Activated T-helper 17 cell treated with anti-CD3 and anti-CD28 coated beads, Interleukin-2, amount 50 U/mL, for 72 hours (primary cell): Measurements from ENCODE around the gene GRAMD2A. TPM values are rescaled to one million over a fixed set of nuclear protein-coding genes. Genes with fewer than 3 reads are reported as not detected.

ENCODE experiments used
- ATAC-seq: fragments of 150-1000 bp; cut with Tn5 transposase; replicated peaks from 2 replicates; pipeline ENCODE4 v1.10.0; 2021; ENCODE audit warnings: mild to moderate bottlenecking, moderate library complexity
- H3K27ac Mint-ChIP-seq: one replicate; pipeline ENCODE4 v1.8.0; 2022; ENCODE audit warnings: mixed read lengths
- H3K27me3 Mint-ChIP-seq: one replicate; pipeline ENCODE4 v1.8.0; 2022; ENCODE audit warnings: mixed read lengths
- H3K36me3 Mint-ChIP-seq: one replicate; pipeline ENCODE4 v1.8.0; 2022; ENCODE audit warnings: low read depth, mild to moderate bottlenecking, mixed read lengths
- H3K4me1 Mint-ChIP-seq: one replicate; pipeline ENCODE4 v1.8.0; 2022; ENCODE audit warnings: mixed read lengths
- H3K4me3 Mint-ChIP-seq: one replicate; pipeline ENCODE4 v1.8.0; 2022; ENCODE audit warnings: mild to moderate bottlenecking, mixed read lengths
- H3K9me3 Mint-ChIP-seq: one replicate; pipeline ENCODE4 v1.8.0; 2022; ENCODE audit warnings: mixed read lengths
- total RNA-seq, 2 donors: library from RNA; stranded (reverse); gene quantifications; one replicate each; pipeline ENCODE4 v1.2.3, GENCODE V29; 2022

Gene GRAMD2A
- total RNA-seq, 2 donors from 2014 or later, result 0.50 TPM; not detected in 1

GRCh38 chr15:72170691-72171090 is 26.9 kb downstream of the GRAMD2A start:
- no peak for ATAC-seq
- Mint-ChIP-seq H3K36me3 (no peaks in the 10 kb centered on the region), H3K4me3 (no peak overlapping the region), H3K9me3 (no peaks in the 10 kb centered on the region), H3K4me1 (no peaks in the 10 kb centered on the region), H3K27me3 (peaks cover 7% of the 10 kb centered on the region), H3K27ac (no peak overlapping the region)

GRCh38 chr15:72169921-72170611 is 27.5 kb downstream of the GRAMD2A start:
- Mint-ChIP-seq H3K27ac (no peak overlapping the region), H3K36me3 (no peaks in the 10 kb centered on the region), H3K27me3 (peaks cover 1% of the 10 kb centered on the region), H3K9me3 (no peaks in the 10 kb centered on the region), H3K4me3 (no peak overlapping the region), H3K4me1 (no peaks in the 10 kb centered on the region)
- ATAC-seq, result no peak

GRCh38 chr15:72169236-72169920 is 28.2 kb downstream of the GRAMD2A start:
- no peak for ATAC-seq
- Mint-ChIP-seq H3K36me3 (no peaks in the 10 kb centered on the region), H3K9me3 (no peaks in the 10 kb centered on the region), H3K4me1 (no peaks in the 10 kb centered on the region), H3K27ac (no peak overlapping the region), H3K27me3 (no peaks in the 10 kb centered on the region), H3K4me3 (no peak overlapping the region)

- ATAC-seq, result no peak
- no peaks in the 10 kb centered on the region for H3K9me3 Mint-ChIP-seq
- no peaks in the 10 kb centered on the region for H3K36me3 Mint-ChIP-seq
- no peaks in the 10 kb centered on the region for H3K27me3 Mint-ChIP-seq
- no peak overlapping the region for H3K4me3 Mint-ChIP-seq
- no peak overlapping the region for H3K27ac Mint-ChIP-seq
- no peaks in the 10 kb centered on the region for H3K4me1 Mint-ChIP-seq
Observed at GRCh38 chr15:72168808-72169190, 28.8 kb downstream of the GRAMD2A start.

- H3K27ac Mint-ChIP-seq, result no peak overlapping the region
- peak; percentile 46 for ATAC-seq
- no peaks in the 10 kb centered on the region for H3K36me3 Mint-ChIP-seq
- no peaks in the 10 kb centered on the region for H3K27me3 Mint-ChIP-seq
- no peak overlapping the region for H3K4me3 Mint-ChIP-seq
- H3K4me1 Mint-ChIP-seq, result no peaks in the 10 kb centered on the region
- H3K9me3 Mint-ChIP-seq, result no peaks in the 10 kb centered on the region
Observed at GRCh38 chr15:72168131-72168807, 29.3 kb downstream of the GRAMD2A start.

GRCh38 chr15:72167445-72167844 is 30.1 kb downstream of the GRAMD2A start:
- Mint-ChIP-seq H3K4me3 (no peak overlapping the region), H3K27ac (no peak overlapping the region), H3K27me3 (no peaks in the 10 kb centered on the region), H3K9me3 (no peaks in the 10 kb centered on the region), H3K4me1 (no peaks in the 10 kb centered on the region), H3K36me3 (no peaks in the 10 kb centered on the region)
- no peak for ATAC-seq

- H3K4me3 Mint-ChIP-seq, result no peak overlapping the region
- ATAC-seq, result no peak
- H3K27ac Mint-ChIP-seq, result no peak overlapping the region
- H3K4me1 Mint-ChIP-seq, result no peaks in the 10 kb centered on the region
- no peaks in the 10 kb centered on the region for H3K27me3 Mint-ChIP-seq
- no peaks in the 10 kb centered on the region for H3K36me3 Mint-ChIP-seq
- no peaks in the 10 kb centered on the region for H3K9me3 Mint-ChIP-seq
Observed at GRCh38 chr15:72166716-72167417, 30.7 kb downstream of the GRAMD2A start.

- H3K27me3 Mint-ChIP-seq, result no peaks in the 10 kb centered on the region
- H3K27ac Mint-ChIP-seq, result no peak overlapping the region
- H3K4me3 Mint-ChIP-seq, result no peak overlapping the region
- H3K36me3 Mint-ChIP-seq, result no peaks in the 10 kb centered on the region
- no peaks in the 10 kb centered on the region for H3K9me3 Mint-ChIP-seq
- ATAC-seq, result no peak
- no peaks in the 10 kb centered on the region for H3K4me1 Mint-ChIP-seq
Observed at GRCh38 chr15:72163719-72164118, 33.9 kb downstream of the GRAMD2A start.

GRCh38 chr15:72162569-72162968 is 35.0 kb downstream of the GRAMD2A start:
- Mint-ChIP-seq H3K4me3 (no peak overlapping the region), H3K36me3 (no peaks in the 10 kb centered on the region)

GRCh38 chr15:72161361-72162132 is 36.0 kb downstream of the GRAMD2A start:
- Mint-ChIP-seq H3K9me3 (no peaks in the 10 kb centered on the region), H3K27ac (no peak overlapping the region), H3K4me3 (no peak overlapping the region), H3K27me3 (no peaks in the 10 kb centered on the region), H3K4me1 (no peaks in the 10 kb centered on the region), H3K36me3 (no peaks in the 10 kb centered on the region)
- no peak for ATAC-seq

More at GRCh38 chr15:72162569-72162968, 35.0 kb downstream of the GRAMD2A start:
- no peak for ATAC-seq
- no peaks in the 10 kb centered on the region for H3K9me3 Mint-ChIP-seq
- H3K4me1 Mint-ChIP-seq, result no peaks in the 10 kb centered on the region
- H3K27me3 Mint-ChIP-seq, result no peaks in the 10 kb centered on the region
- no peak overlapping the region for H3K27ac Mint-ChIP-seq

- no peak overlapping the region for H3K27ac Mint-ChIP-seq
- no peaks in the 10 kb centered on the region for H3K27me3 Mint-ChIP-seq
- H3K4me3 Mint-ChIP-seq, result no peak overlapping the region
- peaks cover 2% of the 10 kb centered on the region for H3K4me1 Mint-ChIP-seq
- no peak for ATAC-seq
- H3K9me3 Mint-ChIP-seq, result no peaks in the 10 kb centered on the region
- no peaks in the 10 kb centered on the region for H3K36me3 Mint-ChIP-seq
Observed at GRCh38 chr15:72160696-72161245, 36.8 kb downstream of the GRAMD2A start.

GRCh38 chr15:72156928-72157327 is 40.7 kb downstream of the GRAMD2A start:
- Mint-ChIP-seq H3K4me1 (peaks cover 5% of the 10 kb centered on the region), H3K27ac (no peak overlapping the region), H3K4me3 (no peak overlapping the region)

GRCh38 chr15:72155635-72156616 is 41.7 kb downstream of the GRAMD2A start:
- Mint-ChIP-seq H3K36me3 (no peaks in the 10 kb centered on the region), H3K27me3 (no peaks in the 10 kb centered on the region), H3K9me3 (no peaks in the 10 kb centered on the region), H3K4me1 (peaks cover 5% of the 10 kb centered on the region), H3K27ac (peak overlapping the region; percentile 77), H3K4me3 (peak overlapping the region; percentile 83)
- peak; percentile 96 for ATAC-seq

More at GRCh38 chr15:72156928-72157327, 40.7 kb downstream of the GRAMD2A start:
- Mint-ChIP-seq H3K27me3 (no peaks in the 10 kb centered on the region), H3K36me3 (no peaks in the 10 kb centered on the region), H3K9me3 (no peaks in the 10 kb centered on the region)
- ATAC-seq, result no peak
